Activated CD8-positive, alpha-beta memory T cell treated with anti-CD3 and anti-CD28 coated beads for 36 hours (primary cell): ENCODE data around the gene ATP10B. TPM values are rescaled to one million over a fixed set of nuclear protein-coding genes. Genes with fewer than 3 reads are reported as not detected.

ENCODE experiments used
- CTCF ChIA-PET: fragments of 350-600 bp; sonication (Branson Sonifier 250); formaldehyde crosslinking; loops from one replicate; lab custom pipeline; 2021; ENCODE audit warnings: antibody characterized with exemption; lab: Charles Lee
- POLR2A ChIA-PET: fragments of 350-600 bp; sonication (Branson Sonifier 250); formaldehyde crosslinking; loops from one replicate; lab custom pipeline; 2021; ENCODE audit warnings: antibody characterized with exemption; lab: Charles Lee
- total RNA-seq, 2 experiments: library from RNA; stranded (reverse); gene quantifications; one replicate each; pipeline ENCODE4 v1.2.3, GENCODE V29; 2021

ATP10B gene
- total RNA-seq, 2 experiments from 2014 or later: not detected

- ChIA-PET CTCF (no interaction called here), POLR2A (no interaction called here)
Measured at GRCh38 chr5:160649304-160649703, 202.7 kb downstream of the ATP10B start.

GRCh38 chr5:160646033-160646432, 206.0 kb downstream of the ATP10B start:
- ChIA-PET CTCF (no interaction called here), POLR2A (no interaction called here)

GRCh38 chr5:160643616-160644240, 208.3 kb downstream of the ATP10B start:
- ChIA-PET POLR2A (no interaction called here), CTCF (no interaction called here)

- ChIA-PET POLR2A (no interaction called here), CTCF (no interaction called here)
Measured at GRCh38 chr5:160641405-160641804, 210.6 kb downstream of the ATP10B start.

GRCh38 chr5:160640406-160640805, 211.6 kb downstream of the ATP10B start:
- CTCF ChIA-PET: no interaction called here
- POLR2A ChIA-PET: no interaction called here

- POLR2A ChIA-PET: no interaction called here
- CTCF ChIA-PET: no interaction called here
Measured at GRCh38 chr5:160638161-160638742, 213.8 kb downstream of the ATP10B start.

GRCh38 chr5:160637357-160638090, 214.5 kb downstream of the ATP10B start:
- ChIA-PET POLR2A (no interaction called here), CTCF (no interaction called here)

DNA sequence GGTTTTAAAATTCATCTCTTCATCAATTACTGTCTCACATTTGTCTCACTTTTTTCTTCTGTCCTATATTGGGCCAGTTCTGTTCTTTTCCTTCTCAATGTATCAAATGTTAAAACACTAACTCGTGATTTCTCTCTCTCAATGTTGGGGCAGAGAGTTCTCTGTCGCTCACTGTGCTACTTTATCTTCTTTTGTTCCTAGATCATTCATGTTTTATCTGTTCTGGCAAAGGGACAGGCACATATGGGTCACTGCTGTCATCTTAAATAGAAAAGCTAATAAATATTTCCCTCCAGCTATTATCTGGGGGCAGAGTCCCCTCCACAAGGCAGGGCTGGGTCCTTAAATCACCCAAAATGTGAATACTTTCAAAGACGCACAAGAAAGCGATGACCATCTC, 216.3 kb downstream of the ATP10B start:
- POLR2A ChIA-PET: no interaction called here
- CTCF ChIA-PET: no interaction called here

- POLR2A ChIA-PET: no interaction called here
- CTCF ChIA-PET: no interaction called here
Measured at GRCh38 chr5:160635046-160635445, 217.0 kb downstream of the ATP10B start.

- CTCF ChIA-PET: no interaction called here
- POLR2A ChIA-PET: no interaction called here
Measured at GRCh38 chr5:160629003-160629402, 223.0 kb downstream of the ATP10B start.

- ChIA-PET CTCF (no interaction called here), POLR2A (no interaction called here)
Measured at GRCh38 chr5:160628619-160628968, 223.4 kb downstream of the ATP10B start.

DNA sequence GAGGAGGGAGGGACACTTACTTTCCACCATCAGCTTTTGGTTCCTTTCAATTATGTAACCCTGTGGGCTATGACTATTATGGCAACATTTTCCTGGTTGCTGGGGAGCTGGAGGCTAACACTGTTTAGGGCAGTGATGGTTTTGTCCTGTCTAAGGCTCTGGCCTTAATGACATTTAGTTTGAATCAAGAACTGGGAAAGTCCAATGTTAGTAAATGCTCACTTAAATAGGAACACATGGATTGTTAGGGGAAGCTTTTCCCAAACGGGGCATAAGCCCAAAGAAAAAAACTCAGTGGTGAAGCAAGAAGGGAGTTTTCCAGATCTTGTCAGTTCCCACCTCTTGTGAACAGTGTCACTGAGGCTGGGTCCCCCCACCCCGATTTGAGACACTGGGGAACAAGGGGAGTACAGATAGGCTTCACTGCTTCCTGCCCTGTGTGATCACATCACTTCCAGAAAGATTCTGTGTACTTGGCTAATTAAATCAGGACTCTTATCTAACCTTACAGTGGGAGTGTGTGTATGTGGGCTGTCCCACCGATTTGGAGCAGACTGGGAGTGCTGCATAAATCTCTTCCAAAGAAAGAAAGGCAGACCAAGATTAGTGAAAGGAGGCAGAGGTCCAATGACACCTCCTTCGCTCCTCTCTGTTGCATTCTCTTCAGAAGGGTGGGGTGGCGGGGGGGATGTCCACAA, 223.9 kb downstream of the ATP10B start:
- ChIA-PET POLR2A (no interaction called here), CTCF (no interaction called here)

GRCh38 chr5:160626322-160626721, 225.7 kb downstream of the ATP10B start:
- CTCF ChIA-PET: no interaction called here
- POLR2A ChIA-PET: no interaction called here

- ChIA-PET POLR2A (no interaction called here), CTCF (no interaction called here)
Measured at GRCh38 chr5:160621526-160621925, 230.5 kb downstream of the ATP10B start.

GRCh38 chr5:160620401-160620800, 231.6 kb downstream of the ATP10B start:
- ChIA-PET CTCF (no interaction called here), POLR2A (no interaction called here)

DNA sequence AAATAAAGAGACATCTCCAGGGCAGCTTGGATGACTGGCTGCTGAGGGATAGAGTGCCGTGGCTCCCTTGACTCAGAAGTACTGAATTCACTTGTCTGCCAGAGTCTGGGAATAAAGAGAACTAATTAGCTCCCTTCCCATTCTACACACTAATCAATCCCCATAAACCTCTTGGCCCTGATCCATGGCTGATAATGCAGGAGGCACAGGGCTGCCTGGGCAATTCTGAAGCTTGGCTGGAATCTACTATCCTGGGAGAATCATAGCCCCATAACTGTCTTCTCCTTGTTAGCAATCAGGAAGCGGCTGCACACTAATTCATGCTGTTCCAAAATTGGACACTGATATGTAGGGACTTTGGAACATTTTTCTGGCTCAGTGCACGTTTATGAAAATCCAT, 232.6 kb downstream of the ATP10B start:
- POLR2A ChIA-PET: no interaction called here

DNA sequence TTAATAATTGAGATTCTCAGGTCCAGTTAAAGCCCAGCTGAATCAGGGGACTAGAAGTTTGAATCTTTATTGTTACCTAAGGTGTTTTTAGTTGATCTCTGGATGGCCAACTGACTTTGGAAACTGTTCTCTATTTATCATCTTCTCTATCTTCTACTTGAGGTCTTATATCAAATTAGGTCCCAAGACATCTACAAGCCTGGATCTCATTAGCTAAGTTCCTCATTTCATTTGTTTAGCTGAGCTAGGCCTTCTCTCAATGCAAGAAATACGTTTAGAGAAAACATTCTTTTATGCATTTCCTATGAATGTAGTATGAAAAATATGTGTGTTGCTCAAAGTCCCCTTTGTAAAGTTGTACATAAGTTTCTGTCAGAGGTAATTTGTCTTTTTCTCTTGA, 233.7 kb downstream of the ATP10B start:
- POLR2A ChIA-PET: interaction anchor here (0.5 kb wide), 1 partner anchor 198 kb away, joined by 4 read pairs; no protein-coding TSS in a partner anchor
- CTCF ChIA-PET: no interaction called here

More for the DNA sequence above, 232.6 kb downstream of the ATP10B start:
- CTCF ChIA-PET: no interaction called here

GRCh38 chr5:160616712-160617497, 235.1 kb downstream of the ATP10B start:
- POLR2A ChIA-PET: no interaction called here
- CTCF ChIA-PET: no interaction called here

DNA sequence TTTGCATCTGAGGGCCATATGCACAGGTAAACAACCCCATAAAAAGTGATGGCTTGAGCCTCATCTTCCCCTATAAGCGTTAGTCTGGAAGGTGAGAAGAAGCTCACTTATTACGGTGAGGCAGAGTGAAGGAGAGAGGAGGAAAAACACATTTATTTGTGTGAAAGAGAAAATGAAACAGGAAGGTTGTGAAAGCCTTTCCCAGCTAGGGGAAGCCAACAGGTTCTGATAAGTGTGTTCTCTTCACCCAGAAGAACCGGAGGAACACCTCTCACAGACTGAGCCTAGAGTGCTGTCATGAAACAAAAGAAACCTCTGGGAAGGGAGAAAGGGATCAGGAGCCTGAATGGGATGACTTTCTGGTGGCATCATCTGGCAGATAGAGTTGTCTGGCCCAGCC, 237.9 kb downstream of the ATP10B start:
- ChIA-PET CTCF (no interaction called here), POLR2A (no interaction called here)

- ChIA-PET POLR2A (no interaction called here), CTCF (no interaction called here)
Measured at GRCh38 chr5:160605266-160605665, 246.7 kb downstream of the ATP10B start.
